HG02642 (cell line): Measurements from ENCODE around the gene CNOT3.

Source experiments
- ATAC-seq: cut with Tn5 transposase; IDR thresholded peaks from one replicate; pipeline ENCODE4 v1.9.1; 2021; ENCODE audit warnings: mild to moderate bottlenecking; ENCODE audit not compliant: unreplicated experiment, poor library complexity

Gene CNOT3

DNA sequence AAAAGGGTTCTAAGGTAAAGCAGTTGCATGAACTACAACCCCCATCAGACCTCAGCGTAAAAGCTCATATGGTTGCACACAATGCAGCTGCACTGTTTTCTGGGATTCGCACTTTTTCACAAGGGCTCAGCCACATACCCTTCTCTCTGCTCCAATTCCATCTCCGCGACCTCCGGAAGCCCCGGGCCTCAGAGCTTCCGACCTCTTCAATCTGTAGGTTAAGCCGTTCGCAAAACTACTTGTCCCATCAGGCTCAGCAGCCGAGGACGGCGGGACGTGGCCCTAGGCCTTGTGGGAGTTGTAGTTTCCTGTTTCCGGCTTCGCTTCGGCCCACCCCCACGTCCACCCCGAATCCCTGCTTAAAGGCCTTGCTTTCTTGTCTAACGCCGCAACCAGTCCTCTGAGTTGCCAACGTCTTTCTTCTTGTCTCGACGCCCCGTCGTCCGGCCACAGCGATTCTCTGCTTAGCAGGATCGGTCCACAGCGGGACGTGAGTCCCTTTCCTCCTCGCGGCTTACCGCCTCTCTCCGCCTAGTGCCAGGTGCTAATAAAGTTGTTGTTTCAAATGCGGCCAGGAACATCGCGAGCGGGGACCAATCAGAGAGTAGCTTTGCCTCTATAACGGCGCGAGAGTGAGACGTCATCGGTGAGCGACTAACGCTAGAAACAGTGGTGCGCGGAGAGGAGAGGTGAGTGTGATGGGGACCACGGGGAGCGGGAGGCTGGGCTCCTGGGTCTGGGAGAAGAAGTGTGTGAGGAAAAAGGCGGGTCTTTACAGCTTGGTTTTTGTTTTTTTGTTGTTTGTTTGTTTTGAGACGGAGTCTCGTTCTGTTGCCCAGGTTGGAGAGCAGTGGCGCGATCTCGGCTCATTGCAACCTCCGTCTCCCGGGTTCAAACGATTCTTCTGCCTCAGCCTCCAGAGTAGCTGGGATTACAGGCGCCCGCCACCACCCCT, 22.2 kb upstream of the CNOT3 start, which contains the start of the genes PRPF31 and TFPT:
Gene PRPF31 (plus strand): TSS at position 646 of the 955 bp plus-strand sequence. CDS start 2,525 bp downstream, outside the sequence.
Gene TFPT (minus strand): TSS at position 549 of the 955 bp plus-strand sequence. CDS start 388 bp downstream, at position 161.
- peak; percentile 84 for ATAC-seq

- ATAC-seq: no peak
Observed at GRCh38 chr19:54121259-54121658, 16.3 kb upstream of the CNOT3 start.

GRCh38 chr19:54123682-54124081, 13.9 kb upstream of the CNOT3 start:
- ATAC-seq: no peak

DNA sequence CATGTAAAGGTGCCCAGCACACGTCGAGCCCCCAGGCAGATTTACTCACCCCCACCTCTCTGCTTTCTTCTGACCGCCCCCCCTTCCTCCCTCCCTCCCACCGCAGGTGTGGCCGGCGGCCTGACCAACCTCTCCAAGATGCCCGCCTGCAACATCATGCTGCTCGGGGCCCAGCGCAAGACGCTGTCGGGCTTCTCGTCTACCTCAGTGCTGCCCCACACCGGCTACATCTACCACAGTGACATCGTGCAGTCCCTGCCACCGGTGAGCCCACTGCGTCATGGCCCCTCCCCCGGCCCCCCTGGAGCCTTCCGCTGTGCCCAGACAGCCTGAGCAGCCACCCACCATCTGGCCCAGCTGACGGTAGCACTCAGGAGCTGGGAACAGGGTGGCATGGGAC, 13.2 kb upstream of the CNOT3 start:
- no peak for ATAC-seq

- ATAC-seq: no peak
Observed at GRCh38 chr19:54125713-54126112, 11.8 kb upstream of the CNOT3 start.

DNA sequence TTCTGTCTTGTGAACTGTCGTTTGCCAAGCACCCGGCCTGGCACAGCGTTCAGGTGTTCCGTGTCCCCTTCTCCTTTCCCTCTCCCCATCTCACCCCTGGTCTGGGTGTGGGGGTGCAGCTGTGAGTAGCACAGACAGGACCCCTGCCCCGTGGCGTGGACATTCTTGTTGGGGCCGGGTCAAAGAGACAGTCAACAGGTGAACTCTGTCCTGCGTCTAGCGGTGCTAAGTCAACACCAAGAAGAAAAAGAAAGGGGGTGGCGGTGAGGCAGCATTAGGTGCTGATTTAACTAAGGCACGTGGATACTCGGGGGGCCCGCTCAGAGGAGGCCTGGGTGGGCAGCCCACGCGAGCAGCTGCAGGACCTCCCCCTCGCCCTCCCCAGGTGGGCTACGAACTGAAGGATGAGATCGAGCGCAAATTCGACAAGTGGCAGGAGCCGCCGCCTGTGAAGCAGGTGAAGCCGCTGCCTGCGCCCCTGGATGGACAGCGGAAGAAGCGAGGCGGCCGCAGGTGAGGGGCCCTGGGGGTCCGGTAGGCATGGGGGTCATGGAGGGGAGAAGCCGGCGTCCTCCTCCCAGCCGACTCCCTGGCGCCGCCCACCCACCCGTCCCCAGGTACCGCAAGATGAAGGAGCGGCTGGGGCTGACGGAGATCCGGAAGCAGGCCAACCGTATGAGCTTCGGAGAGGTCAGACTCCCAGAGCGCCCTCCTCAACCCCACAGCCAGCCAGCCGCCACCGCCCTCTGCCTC, 9.7 kb upstream of the CNOT3 start:
- ATAC-seq: no peak

GRCh38 chr19:54128441-54128725, 9.2 kb upstream of the CNOT3 start:
- no peak for ATAC-seq

- ATAC-seq: no peak
Observed at GRCh38 chr19:54128796-54129616, 8.6 kb upstream of the CNOT3 start.

GRCh38 chr19:54129617-54129996, 8.0 kb upstream of the CNOT3 start:
- no peak for ATAC-seq

- no peak for ATAC-seq
Observed at GRCh38 chr19:54133312-54133956, 4.1 kb upstream of the CNOT3 start.

- ATAC-seq: no peak
Observed at GRCh38 chr19:54133957-54134590, 3.5 kb upstream of the CNOT3 start.

DNA sequence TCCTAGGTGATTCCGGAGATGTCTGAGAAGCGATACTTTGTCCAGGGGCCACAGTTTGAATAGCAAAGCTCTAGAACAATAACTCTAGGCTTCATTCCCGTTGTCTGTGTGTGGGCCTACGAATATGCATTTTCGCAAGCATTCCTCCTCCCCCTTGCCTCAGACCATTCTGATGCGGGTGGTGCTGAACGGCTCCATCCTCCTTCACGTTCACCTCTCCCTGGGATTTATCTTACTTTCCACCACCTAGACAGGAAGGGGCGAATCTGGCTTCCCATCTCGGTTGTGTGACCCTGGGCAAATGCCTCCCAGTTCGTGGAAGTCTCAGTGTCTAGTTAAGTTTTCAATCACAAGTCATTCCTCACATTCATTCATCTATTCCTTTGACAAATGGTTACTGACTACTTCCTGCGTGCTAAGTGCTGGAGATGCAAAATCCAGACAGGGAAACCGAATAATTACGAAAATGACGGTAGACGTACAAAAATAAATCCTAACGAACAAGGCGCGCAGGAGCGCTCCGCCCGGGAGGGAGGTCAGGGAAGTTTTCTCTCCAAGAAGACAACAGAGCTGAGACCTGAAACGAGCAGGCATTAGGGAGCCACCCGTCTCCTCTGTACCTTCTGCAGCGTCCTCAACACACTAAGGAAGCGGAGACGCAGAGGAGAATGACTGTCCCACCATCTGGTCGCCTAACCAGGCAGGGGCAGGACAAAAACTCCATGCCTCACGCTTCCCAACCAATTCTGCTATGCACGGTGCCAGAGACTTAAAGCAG, 1.3 kb upstream of the CNOT3 start:
- no peak for ATAC-seq

DNA sequence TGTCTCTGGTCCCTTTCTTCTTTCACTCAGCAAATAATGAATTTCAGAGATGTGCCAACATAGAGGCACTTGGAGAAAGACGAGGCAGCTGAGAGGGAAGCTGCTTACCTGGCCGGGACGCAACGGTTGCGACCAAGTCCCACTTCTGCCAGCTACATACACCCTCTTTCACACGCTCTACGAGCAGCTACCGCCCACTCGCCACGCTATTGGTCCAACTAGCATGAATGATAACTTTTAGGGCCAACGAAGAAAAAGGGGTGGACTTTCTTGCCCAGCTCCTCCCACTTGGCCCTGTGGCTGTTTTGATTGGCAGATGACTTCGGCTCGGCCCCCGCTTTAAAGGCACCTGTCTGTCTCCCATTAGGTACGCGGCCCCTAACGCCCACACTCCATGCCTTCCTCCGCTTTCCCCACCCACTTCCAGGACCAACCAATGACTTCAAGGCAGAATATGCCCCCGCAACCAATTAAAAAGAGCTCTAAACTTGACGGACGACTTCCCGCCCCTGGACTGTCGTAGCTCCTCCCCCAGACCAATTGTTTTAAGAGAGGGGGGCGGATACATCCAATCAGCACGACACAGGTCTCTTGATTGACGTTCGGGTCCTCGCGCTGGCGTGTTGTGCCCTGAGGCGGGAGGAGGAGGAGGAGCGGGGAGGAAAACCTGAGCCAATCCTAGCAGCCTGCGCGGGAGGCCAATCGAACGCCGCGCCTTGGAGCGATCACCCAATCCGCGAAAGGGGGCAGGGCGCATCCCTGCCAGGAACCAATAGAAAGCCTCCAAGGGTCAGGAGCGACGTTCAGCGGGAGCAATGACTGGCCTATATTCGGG, 481 bp upstream of the CNOT3 start:
- peak; percentile 82 for ATAC-seq

- ATAC-seq: no peak
Observed at GRCh38 chr19:54138489-54139256, 1.1 kb downstream of the CNOT3 start.

GRCh38 chr19:54141356-54141755, 3.8 kb downstream of the CNOT3 start:
- ATAC-seq: no peak

- no peak for ATAC-seq
Observed at GRCh38 chr19:54142166-54142780, 4.7 kb downstream of the CNOT3 start.
